Lung (tissue), 12 donors: ENCODE results near the gene KIAA1671. TPM values are rescaled to one million over a fixed set of nuclear protein-coding genes. Genes with fewer than 3 reads are reported as not detected.
A peak's percentile ranks its signal among the peaks of the same experiment; 100 is the strongest.

ENCODE experiments used
- ATAC-seq: fragments of 200-7000 bp; cut with Tn5 transposase; one replicate; pipeline ENCODE4 v1.9.1; 2020; ENCODE audit warnings: moderate number of reproducible peaks; ENCODE audit not compliant: insufficient read depth, low FRiP score
- DNase-seq, 3 donors: peaks; one replicate each; pipeline ENCODE4 v3.0.0-alpha.2; 2013 to 2017
- H3K27ac ChIP-seq, 2 donors: one replicate each; pipeline ENCODE4 v1.5.1; 2013; ENCODE audit warnings: mild to moderate bottlenecking in 2 of 2, moderate library complexity in 2 of 2, control low read depth in 1 of 2, inconsistent platforms in 1 of 2, low read depth in 1 of 2, low read length in 1 of 2
- H3K27me3 ChIP-seq, 3 donors: one replicate each; pipeline ENCODE4 v1.5.1; 2013; ENCODE audit warnings: low read length in 2 of 3; ENCODE audit not compliant: control insufficient read depth in 3 of 3, insufficient read depth in 3 of 3
- H3K36me3 ChIP-seq, 4 donors: one replicate each; pipeline ENCODE4 v1.5.1; 2013; ENCODE audit warnings: low read length in 4 of 4, mild to moderate bottlenecking in 1 of 4, moderate library complexity in 1 of 4; ENCODE audit not compliant: control insufficient read depth in 4 of 4, insufficient read depth in 4 of 4
- H3K4me1 ChIP-seq, 5 donors: one replicate each; pipeline ENCODE4 v1.5.1; 2013; ENCODE audit warnings: low read length in 5 of 5, mild to moderate bottlenecking in 2 of 5, moderate library complexity in 1 of 5; ENCODE audit not compliant: control insufficient read depth in 5 of 5, insufficient read depth in 5 of 5
- H3K4me3 ChIP-seq: one replicate; pipeline ENCODE4 v1.5.1; 2013; ENCODE audit warnings: mild to moderate bottlenecking, control low read depth, moderate library complexity
- H3K9ac ChIP-seq, 2 donors: one replicate each; pipeline ENCODE4 v1.5.1; 2013; ENCODE audit warnings: low read length in 2 of 2, control low read depth in 1 of 2; ENCODE audit not compliant: insufficient read depth in 1 of 2
- H3K9me3 ChIP-seq, 4 donors: one replicate each; pipeline ENCODE4 v1.5.1; 2013; ENCODE audit warnings: low read length in 3 of 4, mild to moderate bottlenecking in 1 of 4, moderate library complexity in 1 of 4; ENCODE audit not compliant: control insufficient read depth in 4 of 4, insufficient read depth in 3 of 4
- WGBS, 2 donors: extraction: QIAGEN DNeasy Blood & Tissue Kit; methylation state at CpG; one replicate each; pipeline ENCODE4 v1.1.7; 2013; 5-methylcytosine and 5-hydroxymethylcytosine counted together
- polyA plus RNA-seq, 2 donors: library from polyadenylated mRNA; stranded (reverse); fragments of 200-250 nt; gene quantifications; one replicate each; pipeline ENCODE4 v1.2.1, GENCODE V29; 2013
- total RNA-seq, 2 donors: library from RNA; depleted of rRNA in 1 of 2; stranded (reverse); fragments of >200 nt in 1 of 2; gene quantifications; one replicate each; pipeline ENCODE4 v1.2.1, GENCODE V29; 2014 to 2021
- TF ChIP-seq, protein P1 (sequence below): IDR thresholded peaks from 2 replicates; pipeline ENCODE4 v1.5.1; 2012; ENCODE audit warnings: mild to moderate bottlenecking; ENCODE audit errors: control extremely low read depth, extremely low read depth
- donor health status: control.
- donor health status: control.
- donor health status: Bipolar disorder and iron deficiency.
- donor health status: healthy.
- donor health status: DM: yes; HTN: yes; CAD: no.

The KIAA1671 gene
- total and polyA plus RNA-seq, 4 donors = 7.6 to 44.6 (median 24.0) TPM

DNA sequence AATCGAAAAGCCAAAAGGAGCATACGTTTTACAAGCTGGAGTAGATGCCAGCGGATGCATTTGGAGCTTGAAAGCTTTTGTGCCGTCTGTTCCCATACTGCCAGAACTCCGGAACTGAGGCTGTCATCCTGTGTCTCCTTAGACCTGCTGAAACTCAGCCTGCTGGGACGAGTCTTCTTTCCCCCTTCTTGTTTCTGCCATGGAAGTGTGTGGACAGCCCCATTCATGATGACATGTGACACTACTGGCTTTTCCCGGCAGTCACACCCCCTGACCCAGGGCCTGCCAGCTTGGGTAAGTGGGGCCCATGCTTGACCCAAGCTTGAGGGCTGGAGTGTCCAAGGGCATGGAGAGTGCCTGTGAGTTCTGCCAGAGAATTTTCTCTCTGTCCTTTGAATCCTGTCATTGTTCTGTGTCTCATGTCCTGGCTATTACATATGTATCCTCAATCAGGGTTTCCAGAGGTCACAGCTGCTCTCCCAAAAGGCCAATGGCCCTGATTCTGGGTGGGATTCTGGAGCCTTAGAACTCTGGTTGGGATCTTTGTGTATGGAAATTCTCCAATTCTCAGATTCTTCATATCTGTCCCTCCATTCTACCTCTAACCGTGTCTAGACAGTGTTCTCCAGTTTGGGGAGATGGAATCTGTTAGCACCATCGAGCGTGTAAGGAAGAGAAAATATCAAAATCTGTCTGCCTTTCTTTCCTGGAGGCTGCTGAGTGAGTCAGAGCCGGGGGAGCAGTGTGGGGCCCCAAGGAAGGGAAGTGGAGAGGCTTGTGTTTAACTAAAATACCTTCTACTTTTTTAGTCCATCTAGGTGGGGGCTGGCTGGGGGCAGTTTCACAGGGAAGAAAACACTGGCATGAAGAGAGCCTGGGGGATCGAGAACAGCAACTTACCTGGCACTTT lies 73.2 kb downstream of the KIAA1671 start:
- Histone ChIP-seq H3K36me3 (no peaks in the 10 kb centered on the region), H3K27ac (peak overlapping the region; percentile 2 to 57), H3K4me1 (peaks cover 0 to 14% (median 2%) of the 10 kb centered on the region in 5 donors), H3K27me3 (no peaks in the 10 kb centered on the region), H3K9ac (peak overlapping the region in 1 of 2 donors; percentile 5), H3K9me3 (no peaks in the 10 kb centered on the region), H3K4me3 (no peak overlapping the region)
- peak in 1 of 3 donors; percentile 16 for DNase-seq
- 52% methylated on average over 12 of the region's 12 CpGs for WGBS, 2 donors
- TF ChIP-seq, protein P1, sequence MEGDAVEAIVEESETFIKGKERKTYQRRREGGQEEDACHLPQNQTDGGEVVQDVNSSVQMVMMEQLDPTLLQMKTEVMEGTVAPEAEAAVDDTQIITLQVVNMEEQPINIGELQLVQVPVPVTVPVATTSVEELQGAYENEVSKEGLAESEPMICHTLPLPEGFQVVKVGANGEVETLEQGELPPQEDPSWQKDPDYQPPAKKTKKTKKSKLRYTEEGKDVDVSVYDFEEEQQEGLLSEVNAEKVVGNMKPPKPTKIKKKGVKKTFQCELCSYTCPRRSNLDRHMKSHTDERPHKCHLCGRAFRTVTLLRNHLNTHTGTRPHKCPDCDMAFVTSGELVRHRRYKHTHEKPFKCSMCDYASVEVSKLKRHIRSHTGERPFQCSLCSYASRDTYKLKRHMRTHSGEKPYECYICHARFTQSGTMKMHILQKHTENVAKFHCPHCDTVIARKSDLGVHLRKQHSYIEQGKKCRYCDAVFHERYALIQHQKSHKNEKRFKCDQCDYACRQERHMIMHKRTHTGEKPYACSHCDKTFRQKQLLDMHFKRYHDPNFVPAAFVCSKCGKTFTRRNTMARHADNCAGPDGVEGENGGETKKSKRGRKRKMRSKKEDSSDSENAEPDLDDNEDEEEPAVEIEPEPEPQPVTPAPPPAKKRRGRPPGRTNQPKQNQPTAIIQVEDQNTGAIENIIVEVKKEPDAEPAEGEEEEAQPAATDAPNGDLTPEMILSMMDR = no peak
- ATAC-seq = no peak

DNA sequence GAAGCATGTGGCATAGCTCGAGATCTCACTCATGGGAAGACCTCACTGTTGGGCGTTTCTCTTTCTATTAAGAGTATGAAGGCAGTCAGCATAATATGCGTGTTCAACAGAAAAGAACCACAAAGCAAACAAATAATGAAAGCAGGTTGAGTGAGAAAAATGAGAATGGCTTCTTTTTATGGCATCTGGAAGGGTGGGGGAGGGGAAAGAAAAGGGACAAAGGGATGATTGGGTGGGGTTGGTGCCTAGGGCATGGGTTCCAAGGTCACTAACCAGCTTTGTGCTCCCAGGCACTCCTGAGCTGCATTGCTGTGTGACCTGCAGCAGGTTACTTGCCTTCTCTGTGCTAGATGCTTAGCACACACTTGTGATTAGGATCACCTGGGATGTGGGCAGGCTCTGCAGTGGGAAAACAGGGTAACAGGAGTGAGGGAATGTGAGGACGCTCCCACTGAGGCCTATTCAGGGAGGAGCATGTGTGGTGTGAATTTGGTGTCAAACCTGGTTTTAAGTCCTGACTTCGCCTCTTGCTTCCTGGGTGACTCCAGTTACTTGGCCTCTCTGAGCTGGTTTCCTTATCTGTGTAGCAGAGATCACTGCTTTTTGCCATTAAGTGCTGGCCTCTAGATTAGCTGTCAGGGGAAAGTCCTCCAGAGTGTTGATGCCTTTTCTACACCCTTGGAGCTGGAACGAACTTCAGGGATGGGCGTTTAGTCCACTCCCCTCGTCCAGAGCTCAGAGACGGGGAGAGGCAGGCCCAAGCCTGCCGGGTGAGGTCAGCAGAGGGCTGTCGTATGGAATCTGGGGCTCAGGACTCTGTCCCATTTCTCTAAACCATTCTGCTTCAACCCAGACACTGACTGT lies 74.8 kb downstream of the KIAA1671 start:
- peak in 2 of 3 donors; percentile 11 to 25 for DNase-seq
- TF ChIP-seq, protein P1 = no peak
- peak overlapping the region; percentile 1 to 9 for H3K27ac ChIP-seq
- no peaks in the 10 kb centered on the region for H3K36me3 ChIP-seq
- H3K9me3 ChIP-seq = no peaks in the 10 kb centered on the region
- no peak overlapping the region for H3K4me3 ChIP-seq
- WGBS, 2 donors = 68 to 85% methylated on average over 11 of the region's 11 CpGs
- peaks cover 0 to 14% (median 2%) of the 10 kb centered on the region in 5 donors for H3K4me1 ChIP-seq
- ATAC-seq = no peak
- H3K27me3 ChIP-seq = no peaks in the 10 kb centered on the region
- no peak overlapping the region for H3K9ac ChIP-seq

DNA sequence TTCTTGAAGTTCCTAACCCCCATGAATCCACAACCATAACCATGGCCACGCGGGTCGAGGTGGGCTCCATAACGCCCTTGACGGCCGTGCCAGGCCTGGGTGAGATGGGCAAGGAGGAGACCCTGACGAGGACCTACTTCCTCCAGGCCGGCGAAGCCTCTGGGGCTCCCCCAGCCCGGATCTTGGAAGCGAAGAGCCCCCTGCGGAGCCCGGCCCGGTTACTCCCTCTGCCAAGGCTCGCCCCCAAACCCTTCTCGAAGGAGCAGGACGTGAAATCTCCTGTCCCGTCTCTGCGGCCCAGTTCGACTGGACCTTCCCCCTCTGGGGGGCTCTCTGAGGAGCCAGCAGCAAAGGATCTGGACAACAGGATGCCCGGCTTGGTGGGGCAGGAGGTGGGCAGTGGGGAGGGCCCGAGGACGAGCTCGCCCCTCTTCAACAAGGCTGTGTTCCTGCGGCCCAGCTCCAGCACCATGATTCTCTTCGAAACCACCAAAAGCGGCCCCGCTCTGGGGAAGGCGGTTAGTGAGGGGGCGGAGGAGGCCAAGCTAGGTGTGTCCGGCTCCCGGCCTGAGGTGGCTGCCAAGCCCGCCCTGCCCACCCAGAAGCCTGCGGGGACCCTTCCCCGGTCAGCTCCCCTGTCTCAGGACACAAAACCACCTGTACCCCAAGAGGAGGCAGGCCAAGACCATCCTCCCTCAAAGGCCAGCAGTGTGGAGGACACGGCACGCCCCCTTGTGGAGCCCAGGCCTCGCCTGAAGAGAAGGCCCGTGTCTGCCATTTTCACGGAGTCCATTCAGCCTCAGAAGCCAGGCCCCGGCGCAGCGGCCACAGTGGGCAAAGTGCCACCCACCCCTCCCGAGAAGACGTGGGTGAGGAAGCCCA lies 75.7 kb downstream of the KIAA1671 start:
- TF ChIP-seq, protein P1 = no peak
- no peak overlapping the region for H3K4me3 ChIP-seq
- H3K27me3 ChIP-seq = no peaks in the 10 kb centered on the region
- no peak overlapping the region for H3K9ac ChIP-seq
- DNase-seq (peak in 1 of 3 donors; percentile 11), ATAC-seq (no peak)
- H3K4me1 ChIP-seq = peaks cover 0 to 13% (median 2%) of the 10 kb centered on the region in 5 donors
- H3K27ac ChIP-seq = peak overlapping the region in 1 of 2 donors; percentile 23
- no peaks in the 10 kb centered on the region for H3K9me3 ChIP-seq
- 87 to 90% methylated on average over 44 to 45 of the region's 45 CpGs for WGBS, 2 donors
- H3K36me3 ChIP-seq = peaks cover 0 to 1% (median 0%) of the 10 kb centered on the region in 4 donors
